ENCODE results near the gene RPS18. TPM values are rescaled to one million over a fixed set of nuclear protein-coding genes. Genes with fewer than 3 reads are reported as not detected.

RPS18 gene
- total RNA-seq, 5 donors from 2014 or later (not counting 1 experiment from before 2014, with no cell fraction given): 3,249 to 4,871 (median 4,590) TPM

- H3K27ac ChIP-seq (ENCODE audit: low read length): peak overlapping the region; percentile 95
- peaks cover 0 to 16% of the 10 kb centered on the region in 2 donors for H3K36me3 ChIP-seq (ENCODE audit: control insufficient read depth in 2 of 2, extremely low read depth in 1 of 2, insufficient read depth in 1 of 2, low read length in 1 of 2)
- DNase-seq (no peak), ATAC-seq (replicated peaks in 1 of 4) (no peak)
- peaks cover 5% of the 10 kb centered on the region for H3K36me3 Mint-ChIP-seq
- POLR2A ChIA-PET: interaction anchor here in 1 of 2 donors (0.7 to 1.0 kb wide), 3 partner anchors 51 to 278 kb away, joined by 3 read pairs; no protein-coding TSS in a partner anchor
- H3K4me1 ChIP-seq (ENCODE audit: control insufficient read depth in 1 of 2, extremely low read depth in 1 of 2, insufficient read depth in 2 of 2, low read length in 2 of 2): peaks cover 19 to 31% of the 10 kb centered on the region in 2 experiments
- peak overlapping the region; percentile 98 for H3K27ac Mint-ChIP-seq
- H3K27me3 ChIP-seq (replicated peaks in 1 of 2; ENCODE audit: control insufficient read depth in 2 of 2, extremely low read depth in 1 of 2, insufficient read depth in 2 of 2, low read length in 1 of 2): peaks cover 0 to 2% of the 10 kb centered on the region in 2 experiments
- H3K4me3 ChIP-seq (ENCODE audit: control insufficient read depth in 1 of 2, extremely low read depth in 1 of 2, low read length in 1 of 2): peak overlapping the region; percentile 58 to 83
- CTCF ChIA-PET: interaction anchor here in 1 of 2 donors (1.0 to 2.3 kb wide), 14 partner anchors 14 to 316 kb away, joined by 3 to 16 read pairs (median 8); partner anchors contain the start of genes RGL2, RING1, RPS18 and VPS52
- H3K27me3 Mint-ChIP-seq: no peaks in the 10 kb centered on the region
- WGBS (ENCODE audit: insufficient coverage): 26% methylated on average over 11 of the region's 15 CpGs
- peaks cover 38 to 39% (median 39%) of the 10 kb centered on the region in 3 donors for H3K4me1 Mint-ChIP-seq
- H3K9me3 Mint-ChIP-seq: no peaks in the 10 kb centered on the region
- peak overlapping the region; percentile 87 to 97 (median 87) for H3K4me3 Mint-ChIP-seq
- H3K9me3 ChIP-seq: no peaks in the 10 kb centered on the region
These were observed 21.9 kb upstream of the RPS18 start for GRCh38 chr6:33249732-33250630.

DNA sequence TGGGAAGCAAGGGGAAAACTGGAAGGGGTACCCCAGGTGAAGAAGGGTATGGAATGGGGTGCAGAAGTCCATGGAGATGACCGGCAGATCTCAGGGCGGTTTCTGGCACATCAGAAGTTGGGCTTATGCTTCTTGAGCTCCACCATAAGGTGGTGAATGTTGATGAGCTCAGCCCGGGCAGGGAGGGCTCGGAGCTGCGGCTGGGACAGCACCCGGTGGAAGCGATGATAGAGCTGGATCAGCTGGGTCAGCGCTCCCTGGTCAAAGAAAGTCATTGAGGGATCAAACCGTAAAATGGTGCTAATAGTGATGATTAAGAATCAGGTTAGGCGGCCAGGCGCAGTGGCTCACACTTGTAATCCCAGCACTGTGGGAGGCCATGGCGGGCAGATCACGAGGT is 21.1 kb upstream of the RPS18 start:
- peaks cover 0 to 2% of the 10 kb centered on the region in 2 experiments for H3K27me3 ChIP-seq (replicated peaks in 1 of 2; ENCODE audit: control insufficient read depth in 2 of 2, extremely low read depth in 1 of 2, insufficient read depth in 2 of 2, low read length in 1 of 2)
- Mint-ChIP-seq H3K4me1 (peaks cover 38 to 39% (median 39%) of the 10 kb centered on the region in 3 donors), H3K36me3 (peaks cover 5% of the 10 kb centered on the region), H3K27me3 (no peaks in the 10 kb centered on the region), H3K27ac (peak overlapping the region; percentile 98), H3K9me3 (no peaks in the 10 kb centered on the region), H3K4me3 (peak overlapping the region; percentile 87 to 97 (median 87))
- CTCF ChIA-PET: no interaction called here
- H3K27ac ChIP-seq (ENCODE audit: low read length): no peak overlapping the region
- no peak overlapping the region for H3K4me3 ChIP-seq (ENCODE audit: control insufficient read depth in 1 of 2, extremely low read depth in 1 of 2, low read length in 1 of 2)
- peaks cover 0 to 19% of the 10 kb centered on the region in 2 donors for H3K36me3 ChIP-seq (ENCODE audit: control insufficient read depth in 2 of 2, extremely low read depth in 1 of 2, insufficient read depth in 1 of 2, low read length in 1 of 2)
- peaks cover 19 to 31% of the 10 kb centered on the region in 2 experiments for H3K4me1 ChIP-seq (ENCODE audit: control insufficient read depth in 1 of 2, extremely low read depth in 1 of 2, insufficient read depth in 2 of 2, low read length in 2 of 2)
- DNase-seq (no peak), ATAC-seq (replicated peaks in 1 of 4) (no peak)
- no peaks in the 10 kb centered on the region for H3K9me3 ChIP-seq
- POLR2A ChIA-PET: interaction anchor here in 1 of 2 donors (0.8 kb wide), 1 partner anchor 93 kb away, joined by 3 read pairs; no protein-coding TSS in a partner anchor
- 100% methylated on average over 2 of the region's 13 CpGs for WGBS (ENCODE audit: insufficient coverage)

DNA sequence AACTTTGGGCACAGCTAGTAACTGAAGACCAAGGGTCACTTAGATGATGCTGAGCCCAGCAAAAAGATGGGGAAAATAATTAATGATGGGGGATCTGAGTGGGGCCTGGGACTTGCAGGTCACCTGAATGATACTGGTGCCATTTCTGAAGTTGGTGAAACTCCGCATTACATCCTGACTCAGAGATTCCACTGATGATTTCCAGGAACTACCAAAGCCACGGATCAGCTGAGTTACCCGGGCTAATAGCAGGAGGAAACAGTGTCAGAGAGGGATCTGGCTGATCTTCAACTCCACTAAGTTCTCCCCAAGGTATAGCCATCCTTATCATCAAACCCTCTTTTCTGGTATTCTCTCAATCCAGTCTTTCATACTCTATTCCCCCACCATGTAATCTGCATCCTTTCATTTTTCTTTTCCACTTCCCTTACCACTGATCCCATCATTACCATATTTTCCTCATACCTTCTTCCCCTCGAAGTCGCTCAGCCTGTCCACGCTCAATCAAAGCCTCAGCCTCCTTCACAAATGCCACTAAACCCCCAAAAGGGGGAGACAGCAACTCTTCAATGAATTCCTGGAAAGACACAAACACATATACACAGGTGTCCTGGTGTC is 20.4 kb upstream of the RPS18 start:
- WGBS (ENCODE audit: insufficient coverage): 72% methylated on average over 6 of the region's 6 CpGs
- Mint-ChIP-seq H3K4me1 (peaks cover 38 to 39% (median 39%) of the 10 kb centered on the region in 3 donors), H3K27ac (peak overlapping the region; percentile 36 to 77)

DNA sequence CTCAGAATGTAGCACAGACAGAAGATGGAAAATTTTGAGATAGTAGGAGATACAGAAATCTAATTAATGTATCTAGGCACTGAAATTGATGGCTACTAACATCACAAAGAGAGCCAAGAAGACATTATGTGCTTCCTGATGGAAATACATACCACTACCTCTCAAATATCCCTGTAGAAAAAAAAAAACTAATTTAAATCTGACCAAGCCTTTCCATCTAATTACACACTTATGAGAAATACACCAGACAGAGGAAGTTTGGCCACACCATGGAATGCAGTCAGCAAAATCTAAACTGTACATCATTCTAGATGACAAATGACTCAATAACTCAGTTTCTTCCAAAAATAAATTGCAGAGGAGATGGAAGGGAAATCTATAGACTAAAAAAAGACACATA is 19.1 kb upstream of the RPS18 start:
- no peak overlapping the region for H3K4me3 ChIP-seq (ENCODE audit: control insufficient read depth in 1 of 2, extremely low read depth in 1 of 2, low read length in 1 of 2)
- Mint-ChIP-seq H3K4me1 (peaks cover 38 to 39% (median 38%) of the 10 kb centered on the region in 3 donors), H3K27me3 (no peaks in the 10 kb centered on the region), H3K9me3 (no peaks in the 10 kb centered on the region), H3K36me3 (peaks cover 5% of the 10 kb centered on the region), H3K27ac (no peak overlapping the region), H3K4me3 (no peak overlapping the region)
- H3K27ac ChIP-seq (ENCODE audit: low read length): no peak overlapping the region
- H3K27me3 ChIP-seq (replicated peaks in 1 of 2; ENCODE audit: control insufficient read depth in 2 of 2, extremely low read depth in 1 of 2, insufficient read depth in 2 of 2, low read length in 1 of 2): no peaks in the 10 kb centered on the region
- peaks cover 0 to 19% of the 10 kb centered on the region in 2 donors for H3K36me3 ChIP-seq (ENCODE audit: control insufficient read depth in 2 of 2, extremely low read depth in 1 of 2, insufficient read depth in 1 of 2, low read length in 1 of 2)
- ChIA-PET POLR2A (interaction anchor here in 1 of 2 donors (0.7 kb wide), 1 partner anchor 309 kb away, joined by 9 read pairs; no protein-coding TSS in a partner anchor), CTCF (interaction anchor here in 1 of 2 donors (0.7 kb wide), 1 partner anchor 88 kb away, joined by 3 read pairs; no protein-coding TSS in a partner anchor)
- no peaks in the 10 kb centered on the region for H3K9me3 ChIP-seq
- no peak for DNase-seq
- H3K4me1 ChIP-seq (ENCODE audit: control insufficient read depth in 1 of 2, extremely low read depth in 1 of 2, insufficient read depth in 2 of 2, low read length in 2 of 2): peaks cover 19 to 30% of the 10 kb centered on the region in 2 experiments
- ATAC-seq (replicated peaks in 1 of 4): no peak

More for the DNA sequence above, 20.4 kb upstream of the RPS18 start:
- H3K36me3 Mint-ChIP-seq: peaks cover 5% of the 10 kb centered on the region
- Histone ChIP-seq H3K27me3 (replicated peaks in 1 of 2; ENCODE audit: control insufficient read depth in 2 of 2, extremely low read depth in 1 of 2, insufficient read depth in 2 of 2, low read length in 1 of 2) (no peaks in the 10 kb centered on the region), H3K4me1 (ENCODE audit: control insufficient read depth in 1 of 2, extremely low read depth in 1 of 2, insufficient read depth in 2 of 2, low read length in 2 of 2) (peaks cover 19 to 31% of the 10 kb centered on the region in 2 experiments), H3K36me3 (ENCODE audit: control insufficient read depth in 2 of 2, extremely low read depth in 1 of 2, insufficient read depth in 1 of 2, low read length in 1 of 2) (peaks cover 0 to 19% of the 10 kb centered on the region in 2 donors), H3K4me3 (ENCODE audit: control insufficient read depth in 1 of 2, extremely low read depth in 1 of 2, low read length in 1 of 2) (no peak overlapping the region), H3K27ac (ENCODE audit: low read length) (no peak overlapping the region), H3K9me3 (no peaks in the 10 kb centered on the region)
- H3K27me3 Mint-ChIP-seq: no peaks in the 10 kb centered on the region
- H3K4me3 Mint-ChIP-seq: peak overlapping the region in 2 of 3 donors; percentile 3 to 15
- DNase-seq (no peak), ATAC-seq (replicated peaks in 1 of 4) (no peak)
- no peaks in the 10 kb centered on the region for H3K9me3 Mint-ChIP-seq
- ChIA-PET POLR2A (no interaction called here), CTCF (no interaction called here)

GRCh38 chr6:33254591-33254990 is 17.3 kb upstream of the RPS18 start:
- ATAC-seq (replicated peaks in 1 of 4): no peak
- no peaks in the 10 kb centered on the region for H3K9me3 ChIP-seq
- H3K4me1 Mint-ChIP-seq: peaks cover 22 to 23% (median 23%) of the 10 kb centered on the region in 3 donors
- CTCF ChIA-PET: interaction anchor here in 1 of 2 donors (0.7 kb wide), 1 partner anchor 135 kb away, joined by 4 read pairs; no protein-coding TSS in a partner anchor
- H3K27me3 ChIP-seq (replicated peaks in 1 of 2; ENCODE audit: control insufficient read depth in 2 of 2, extremely low read depth in 1 of 2, insufficient read depth in 2 of 2, low read length in 1 of 2): no peaks in the 10 kb centered on the region
- WGBS (ENCODE audit: insufficient coverage): no CpG with 5 or more reads among the region's 4 CpGs
- no peak for DNase-seq
- H3K4me1 ChIP-seq (ENCODE audit: control insufficient read depth in 1 of 2, extremely low read depth in 1 of 2, insufficient read depth in 2 of 2, low read length in 2 of 2): peaks cover 7 to 14% of the 10 kb centered on the region in 2 experiments
- no peak overlapping the region for H3K4me3 Mint-ChIP-seq
- H3K36me3 ChIP-seq (ENCODE audit: control insufficient read depth in 2 of 2, extremely low read depth in 1 of 2, insufficient read depth in 1 of 2, low read length in 1 of 2): peaks cover 0 to 22% of the 10 kb centered on the region in 2 donors
- no peaks in the 10 kb centered on the region for H3K9me3 Mint-ChIP-seq
- H3K4me3 ChIP-seq (ENCODE audit: control insufficient read depth in 1 of 2, extremely low read depth in 1 of 2, low read length in 1 of 2): no peak overlapping the region
- H3K27me3 Mint-ChIP-seq: no peaks in the 10 kb centered on the region
- H3K27ac ChIP-seq (ENCODE audit: low read length): no peak overlapping the region
- POLR2A ChIA-PET: no interaction called here
- H3K36me3 Mint-ChIP-seq: peaks cover 14% of the 10 kb centered on the region
- H3K27ac Mint-ChIP-seq: no peak overlapping the region

- WGBS (ENCODE audit: insufficient coverage): 100% methylated on average over 1 of the region's 5 CpGs
- peaks cover 32% of the 10 kb centered on the region for H3K36me3 Mint-ChIP-seq
- no peaks in the 10 kb centered on the region for H3K27me3 Mint-ChIP-seq
- DNase-seq (no peak), ATAC-seq (replicated peaks in 1 of 4) (no peak)
- H3K27ac Mint-ChIP-seq: no peak overlapping the region
- CTCF ChIA-PET: no interaction called here
- H3K4me3 ChIP-seq (ENCODE audit: control insufficient read depth in 1 of 2, extremely low read depth in 1 of 2, low read length in 1 of 2): no peak overlapping the region
- peaks cover 0 to 4% (median 0%) of the 10 kb centered on the region in 3 donors for H3K4me1 Mint-ChIP-seq
- H3K4me3 Mint-ChIP-seq: no peak overlapping the region
- H3K9me3 ChIP-seq: no peaks in the 10 kb centered on the region
- H3K27me3 ChIP-seq (replicated peaks in 1 of 2; ENCODE audit: control insufficient read depth in 2 of 2, extremely low read depth in 1 of 2, insufficient read depth in 2 of 2, low read length in 1 of 2): no peaks in the 10 kb centered on the region
- POLR2A ChIA-PET: no interaction called here
- no peaks in the 10 kb centered on the region for H3K4me1 ChIP-seq (ENCODE audit: control insufficient read depth in 1 of 2, extremely low read depth in 1 of 2, insufficient read depth in 2 of 2, low read length in 2 of 2)
- no peaks in the 10 kb centered on the region for H3K9me3 Mint-ChIP-seq
- no peak overlapping the region for H3K27ac ChIP-seq (ENCODE audit: low read length)
- H3K36me3 ChIP-seq (ENCODE audit: control insufficient read depth in 2 of 2, extremely low read depth in 1 of 2, insufficient read depth in 1 of 2, low read length in 1 of 2): peaks cover 14 to 31% of the 10 kb centered on the region in 2 donors
These were observed 12.8 kb upstream of the RPS18 start for GRCh38 chr6:33259032-33259431.
